ENCODE data around the gene SNTG2. TPM values are rescaled to one million over a fixed set of nuclear protein-coding genes. Genes with fewer than 3 reads are reported as not detected.

SNTG2 gene
- total and polyA plus RNA-seq, 2 of the 13 experiments (the other 11 are each of a cell fraction or from before 2014, with no cell fraction given), result not detected

DNA sequence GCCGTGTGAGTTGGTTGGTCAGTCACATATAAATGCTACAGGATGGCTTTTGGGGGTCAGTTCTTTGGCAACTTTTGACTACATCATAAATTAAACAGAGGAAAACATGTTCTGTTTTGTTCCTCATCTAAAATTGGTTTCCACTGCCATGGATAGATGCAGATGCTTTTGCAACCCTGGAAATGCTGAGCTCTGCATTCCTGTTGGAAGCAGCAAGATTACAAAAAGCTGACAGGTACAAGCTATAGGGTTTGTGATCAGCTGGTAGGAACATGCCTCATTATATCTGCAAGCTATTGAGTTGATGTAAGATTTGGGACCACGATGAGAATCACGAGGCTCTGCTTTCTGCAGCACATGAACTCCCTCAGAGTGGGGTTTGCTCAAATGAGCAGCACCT is 255.2 kb downstream of the SNTG2 start:
- no peak for FAIRE-seq
- no peaks in the 10 kb centered on the region for H3K4me1 ChIP-seq (ENCODE audit: insufficient read depth, low read length)
- H3K9me3 ChIP-seq (ENCODE audit: low read length), result no peaks in the 10 kb centered on the region
- DNase-seq (ENCODE audit: low spot score), result no peak
- no peak overlapping the region for H3K27ac ChIP-seq (ENCODE audit: extremely low read length, insufficient read depth, low read length)
- in situ Hi-C loops (cut with HindIII; ENCODE audit: extremely low pct_ligation_motif_present, low pct_unique_long_range_greater_than_20kb), result no loop called here
- H3K9ac ChIP-seq (ENCODE audit: insufficient read depth, low read depth, low read length), result no peak overlapping the region
- no peak overlapping the region for H3K4me3 ChIP-seq (replicated peaks in 1 of 3; ENCODE audit: insufficient read depth in 1 of 3, low read depth in 2 of 3, low read length in 3 of 3)
- POLR2A ChIA-PET, result no interaction called here
- no peak for ATAC-seq
- WGBS (ENCODE audit: low lambda C conversion rate), result under 1% methylated on average over 3 of the region's 3 CpGs
- intact Hi-C loops (cut with micrococcal nuclease; ENCODE audit: unreplicated experiment), result no loop called here
- peaks cover 0 to 13% of the 10 kb centered on the region in 2 experiments; a peak in 3 of 5 replicates for H3K27me3 ChIP-seq (ENCODE audit: control insufficient read depth in 1 of 2, insufficient read depth in 2 of 2, low read length in 2 of 2)
- H3K36me3 ChIP-seq (replicated peaks in 1 of 2; ENCODE audit: control insufficient read depth in 1 of 2, insufficient read depth in 2 of 2, low read length in 2 of 2), result no peaks in the 10 kb centered on the region
- H3K79me2 ChIP-seq (ENCODE audit: insufficient read depth, low read length), result no peaks in the 10 kb centered on the region
- no peak overlapping the region for H2AFZ ChIP-seq (ENCODE audit: low read length)
- TF ChIP-seq MAFF (IDR thresholded peaks at IDR 0.05; ENCODE audit: low read depth, low read length) (peak; percentile 64), MAFK (conservative IDR thresholded peaks at IDR 0.05 in 1 of 2, IDR thresholded peaks at IDR 0.05 in 1 of 2; ENCODE audit: low read length in 2 of 2) (peak in 1 of 2 experiments; percentile 67; a peak in 3 of 4 replicates), ARNTL (CRISPR knock-in tag; IDR thresholded peaks at IDR 0.05) (no peak)
- no TSS peak for BruUV-seq (replicated peaks)
- H4K20me1 ChIP-seq (ENCODE audit: insufficient read depth, low read length), result no peaks in the 10 kb centered on the region
- no peak overlapping the region for H3K4me2 ChIP-seq (ENCODE audit: low read depth, low read length)
- CTCF ChIA-PET (ENCODE audit: low intra/inter-chr PET ratio, low total read pairs), result no interaction called here

DNA sequence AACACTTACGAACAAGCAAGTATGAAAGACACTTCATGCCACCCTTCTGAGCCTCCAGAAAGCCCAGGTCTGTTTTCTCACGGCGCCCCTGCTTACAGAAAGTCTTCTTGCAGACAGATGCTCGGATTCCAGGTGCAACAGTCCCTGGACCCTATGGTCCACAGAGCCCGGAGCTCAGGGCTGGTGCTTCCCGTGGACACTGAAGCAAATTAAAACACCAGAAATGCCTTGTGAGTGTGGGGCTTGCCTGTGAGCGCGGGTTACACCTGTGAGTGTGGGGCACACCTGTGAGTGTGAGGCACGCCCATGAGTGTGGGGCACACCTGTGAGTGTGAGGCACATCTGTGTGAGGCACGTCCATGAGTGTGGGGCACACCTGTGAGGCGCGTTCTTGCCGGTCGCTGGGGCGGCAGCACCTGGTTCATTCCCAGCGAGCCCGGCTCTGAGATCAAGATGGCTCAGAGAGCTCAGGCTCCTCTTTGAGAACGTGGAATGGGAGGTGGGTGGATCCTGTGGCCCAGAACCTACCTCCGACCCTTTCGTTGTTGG is 257.4 kb downstream of the SNTG2 start:
- TF ChIP-seq, protein P1, sequence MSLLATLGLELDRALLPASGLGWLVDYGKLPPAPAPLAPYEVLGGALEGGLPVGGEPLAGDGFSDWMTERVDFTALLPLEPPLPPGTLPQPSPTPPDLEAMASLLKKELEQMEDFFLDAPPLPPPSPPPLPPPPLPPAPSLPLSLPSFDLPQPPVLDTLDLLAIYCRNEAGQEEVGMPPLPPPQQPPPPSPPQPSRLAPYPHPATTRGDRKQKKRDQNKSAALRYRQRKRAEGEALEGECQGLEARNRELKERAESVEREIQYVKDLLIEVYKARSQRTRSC (CRISPR knock-in tag; IDR thresholded peaks at IDR 0.05; ENCODE audit: low read depth), result no peak
- TF ChIP-seq HNRNPLL (IDR thresholded peaks at IDR 0.05; ENCODE audit: low read depth, low read length, poor library complexity, severe bottlenecking), result no peak
- TF ChIP-seq ZBTB3 (CRISPR knock-in tag; IDR thresholded peaks at IDR 0.05; ENCODE audit: borderline replicate concordance, low read depth), result no peak
- TF ChIP-seq, protein P2, sequence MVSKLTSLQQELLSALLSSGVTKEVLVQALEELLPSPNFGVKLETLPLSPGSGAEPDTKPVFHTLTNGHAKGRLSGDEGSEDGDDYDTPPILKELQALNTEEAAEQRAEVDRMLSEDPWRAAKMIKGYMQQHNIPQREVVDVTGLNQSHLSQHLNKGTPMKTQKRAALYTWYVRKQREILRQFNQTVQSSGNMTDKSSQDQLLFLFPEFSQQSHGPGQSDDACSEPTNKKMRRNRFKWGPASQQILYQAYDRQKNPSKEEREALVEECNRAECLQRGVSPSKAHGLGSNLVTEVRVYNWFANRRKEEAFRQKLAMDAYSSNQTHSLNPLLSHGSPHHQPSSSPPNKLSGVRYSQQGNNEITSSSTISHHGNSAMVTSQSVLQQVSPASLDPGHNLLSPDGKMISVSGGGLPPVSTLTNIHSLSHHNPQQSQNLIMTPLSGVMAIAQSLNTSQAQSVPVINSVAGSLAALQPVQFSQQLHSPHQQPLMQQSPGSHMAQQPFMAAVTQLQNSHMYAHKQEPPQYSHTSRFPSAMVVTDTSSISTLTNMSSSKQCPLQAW (CRISPR knock-in tag; IDR thresholded peaks at IDR 0.05), result no peak
- no peak for TF ChIP-seq ZNF10 (CRISPR knock-in tag; IDR thresholded peaks at IDR 0.05; ENCODE audit: borderline replicate concordance, low read depth)
- TF ChIP-seq, protein P3, sequence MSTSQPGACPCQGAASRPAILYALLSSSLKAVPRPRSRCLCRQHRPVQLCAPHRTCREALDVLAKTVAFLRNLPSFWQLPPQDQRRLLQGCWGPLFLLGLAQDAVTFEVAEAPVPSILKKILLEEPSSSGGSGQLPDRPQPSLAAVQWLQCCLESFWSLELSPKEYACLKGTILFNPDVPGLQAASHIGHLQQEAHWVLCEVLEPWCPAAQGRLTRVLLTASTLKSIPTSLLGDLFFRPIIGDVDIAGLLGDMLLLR (CRISPR knock-in tag; IDR thresholded peaks at IDR 0.05), result no peak
- no peak for TF ChIP-seq NFE2 (CRISPR knock-in tag; IDR thresholded peaks at IDR 0.05)
- no peak for TF ChIP-seq CHCHD3 (CRISPR knock-in tag; IDR thresholded peaks at IDR 0.05)
- TF ChIP-seq ZNF780A (CRISPR knock-in tag; IDR thresholded peaks at IDR 0.05), result no peak
- TF ChIP-seq SP140L (CRISPR knock-in tag; IDR thresholded peaks at IDR 0.05; ENCODE audit: borderline replicate concordance), result no peak
- Histone ChIP-seq H4K20me1 (ENCODE audit: insufficient read depth, low read length) (no peaks in the 10 kb centered on the region), H3K4me2 (ENCODE audit: low read depth, low read length) (no peak overlapping the region), H3K79me2 (ENCODE audit: insufficient read depth, low read length) (no peaks in the 10 kb centered on the region), H3K9ac (ENCODE audit: insufficient read depth, low read depth, low read length) (no peak overlapping the region), H3K27ac (ENCODE audit: extremely low read length, insufficient read depth, low read length) (no peak overlapping the region), H3K27me3 (ENCODE audit: control insufficient read depth in 1 of 2, insufficient read depth in 2 of 2, low read length in 2 of 2) (peaks cover 0 to 13% of the 10 kb centered on the region in 2 experiments; a peak in 3 of 5 replicates), H3K36me3 (replicated peaks in 1 of 2; ENCODE audit: control insufficient read depth in 1 of 2, insufficient read depth in 2 of 2, low read length in 2 of 2) (no peaks in the 10 kb centered on the region), H3K9me3 (ENCODE audit: low read length) (no peaks in the 10 kb centered on the region), H2AFZ (ENCODE audit: low read length) (no peak overlapping the region), H3K4me1 (ENCODE audit: insufficient read depth, low read length) (no peaks in the 10 kb centered on the region), H3K4me3 (replicated peaks in 1 of 3; ENCODE audit: insufficient read depth in 1 of 3, low read depth in 2 of 3, low read length in 3 of 3) (no peak overlapping the region)
- FAIRE-seq (no peak), DNase-seq (ENCODE audit: low spot score) (no peak), ATAC-seq (no peak)
- BruUV-seq (replicated peaks), result no TSS peak
- in situ Hi-C loops (cut with HindIII; ENCODE audit: extremely low pct_ligation_motif_present, low pct_unique_long_range_greater_than_20kb), result no loop called here
- POLR2A ChIA-PET, result no interaction called here
- WGBS (ENCODE audit: low lambda C conversion rate), result 17% methylated on average over 9 of the region's 20 CpGs
- CTCF ChIA-PET (ENCODE audit: low intra/inter-chr PET ratio, low total read pairs), result no interaction called here
- intact Hi-C loops (cut with micrococcal nuclease; ENCODE audit: unreplicated experiment), result no loop called here
